ENCODE measurements around the gene CNP. TPM values are rescaled to one million over a fixed set of nuclear protein-coding genes. Genes with fewer than 3 reads are reported as not detected.

CNP gene
- total RNA-seq, 2 experiments from 2014 or later: 89.8 to 91.0 TPM

Other genes with a start within 250 kb of the CNP start
- gene HAP1, start 232.2 kb upstream of the CNP start, total RNA-seq: under 1 TPM; 0.05 TPM
- under 1 TPM; 0.35 to 0.45 TPM for gene JUP, start 180.1 kb upstream of the CNP start, total RNA-seq
- gene P3H4, start 154.8 kb upstream of the CNP start, total RNA-seq: 1 to 10 TPM; 1.8 to 1.9 TPM
- gene FKBP10, start 153.8 kb upstream of the CNP start, total RNA-seq: not detected
- 10 to 100 TPM; 16.1 to 19.0 TPM for gene NT5C3B, start 130.6 kb upstream of the CNP start, total RNA-seq
- not detected for gene KLHL10, start 129.0 kb upstream of the CNP start, total RNA-seq
- 10 to 100 TPM; 13.9 to 14.4 TPM for gene KLHL11, start 101.4 kb upstream of the CNP start, total RNA-seq
- 100 to 1,000 TPM; 177 to 183 TPM for gene ACLY, start 47.8 kb upstream of the CNP start, total RNA-seq
- 1 to 10 TPM; 1.7 to 2.0 TPM for gene ODAD4, start 36.2 kb upstream of the CNP start, total RNA-seq
- gene DNAJC7, start 50.6 kb downstream of the CNP start, total RNA-seq: 10 to 100 TPM; 88.7 to 95.1 TPM
- gene NKIRAS2, start 53.3 kb downstream of the CNP start, total RNA-seq: 10 to 100 TPM; 21.3 to 22.7 TPM
- gene C17orf113, start 83.8 kb downstream of the CNP start, total RNA-seq: under 1 TPM in 1 of 2 experiments, not detected in 1; 0.05 TPM
- not detected for gene ZNF385C, start 131.7 kb downstream of the CNP start, total RNA-seq
- 10 to 100 TPM; 97.0 to 97.3 TPM for gene DHX58, start 145.9 kb downstream of the CNP start, total RNA-seq
- 10 to 100 TPM; 25.7 to 26.7 TPM for gene KAT2A, start 154.6 kb downstream of the CNP start, total RNA-seq
- gene HSPB9, start 156.0 kb downstream of the CNP start, total RNA-seq: under 1 TPM in 1 of 2 experiments, not detected in 1; 0.18 TPM
- gene RAB5C, start 188.2 kb downstream of the CNP start, total RNA-seq: 10 to 100 TPM; 95.8 to 97.3 TPM
- gene KCNH4, start 214.3 kb downstream of the CNP start, total RNA-seq: under 1 TPM; 0.05 to 0.08 TPM
- gene HCRT, start 218.7 kb downstream of the CNP start, total RNA-seq: not detected
- gene GHDC, start 227.7 kb downstream of the CNP start, total RNA-seq: 10 to 100 TPM; 17.3 to 19.1 TPM

All from activated CD4-positive, alpha-beta memory T cell treated with anti-CD3 and anti-CD28 coated beads, Interleukin-2, amount 10 ng/mL, durations not matched to agents 7 days and 5 days (primary cell).